HG03159 (cell line): ENCODE results near the gene SEC14L1.
"Not testable (repeated sequence)": the region's sequence is repeated elsewhere in the genome, so short reads cannot be mapped to it uniquely, and the experiment has no call there.

ENCODE experiments used
- ATAC-seq: cut with Tn5 transposase; IDR thresholded peaks from one replicate; pipeline ENCODE4 v1.9.1; 2021; ENCODE audit warnings: mild to moderate bottlenecking, moderate library complexity; ENCODE audit not compliant: unreplicated experiment

Gene SEC14L1

DNA sequence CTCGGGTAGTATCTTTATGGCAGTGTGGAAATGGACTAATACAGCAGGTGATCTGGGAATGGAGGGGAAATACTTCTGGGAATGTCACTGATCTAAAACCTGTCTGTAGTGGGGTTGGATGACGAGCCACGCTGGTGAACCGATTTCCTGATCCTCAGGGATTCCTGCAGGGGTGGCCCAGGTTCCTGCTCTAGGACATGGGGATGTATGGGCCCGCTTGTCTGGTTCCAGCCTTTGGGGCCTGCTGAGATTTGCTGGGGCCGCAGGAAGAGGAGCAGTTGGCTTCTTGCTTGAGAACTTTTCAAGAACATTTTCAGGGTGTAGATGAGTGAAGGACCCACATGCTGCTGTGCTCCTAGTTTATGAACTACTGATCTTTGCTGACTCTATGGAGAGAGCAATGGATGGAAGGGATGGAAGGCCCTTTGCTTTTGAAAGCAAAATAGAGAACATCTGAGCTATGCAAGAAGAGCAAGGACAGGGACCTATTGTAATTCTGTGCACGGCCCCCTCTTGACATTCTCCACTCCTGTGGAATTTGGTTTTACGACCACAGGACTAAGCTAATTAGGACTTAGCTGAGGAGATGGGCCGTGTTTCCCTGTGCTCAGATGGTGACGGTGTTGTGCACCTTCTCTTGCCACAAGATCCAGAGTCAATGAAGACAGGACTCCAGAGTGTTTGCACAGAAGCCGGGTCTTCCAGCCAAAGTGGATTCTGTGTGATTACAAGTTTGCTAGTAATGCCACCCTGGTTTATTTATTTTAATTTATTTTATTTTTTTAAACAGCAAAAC is 90.5 kb downstream of the SEC14L1 start:
- no peak for ATAC-seq

DNA sequence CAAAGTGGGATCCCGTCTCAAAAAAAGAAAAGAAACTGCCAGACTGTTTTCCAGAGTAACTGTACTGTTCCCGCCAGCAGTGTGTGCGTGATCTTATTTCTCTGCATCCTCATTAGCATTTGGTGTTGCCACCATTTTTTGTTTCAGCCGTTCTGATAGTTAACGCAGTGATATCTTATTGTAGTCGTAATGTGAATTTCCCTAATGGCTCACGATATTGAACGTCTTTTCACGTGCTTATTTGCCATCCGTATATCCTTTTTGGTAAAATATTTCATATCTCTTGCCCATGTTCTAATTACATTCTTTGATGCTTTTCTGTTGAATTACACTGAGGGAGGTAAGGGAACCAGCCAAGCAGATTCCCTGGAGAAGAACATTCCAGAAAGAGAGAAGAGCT is 92.4 kb downstream of the SEC14L1 start:
- ATAC-seq, result no peak

DNA sequence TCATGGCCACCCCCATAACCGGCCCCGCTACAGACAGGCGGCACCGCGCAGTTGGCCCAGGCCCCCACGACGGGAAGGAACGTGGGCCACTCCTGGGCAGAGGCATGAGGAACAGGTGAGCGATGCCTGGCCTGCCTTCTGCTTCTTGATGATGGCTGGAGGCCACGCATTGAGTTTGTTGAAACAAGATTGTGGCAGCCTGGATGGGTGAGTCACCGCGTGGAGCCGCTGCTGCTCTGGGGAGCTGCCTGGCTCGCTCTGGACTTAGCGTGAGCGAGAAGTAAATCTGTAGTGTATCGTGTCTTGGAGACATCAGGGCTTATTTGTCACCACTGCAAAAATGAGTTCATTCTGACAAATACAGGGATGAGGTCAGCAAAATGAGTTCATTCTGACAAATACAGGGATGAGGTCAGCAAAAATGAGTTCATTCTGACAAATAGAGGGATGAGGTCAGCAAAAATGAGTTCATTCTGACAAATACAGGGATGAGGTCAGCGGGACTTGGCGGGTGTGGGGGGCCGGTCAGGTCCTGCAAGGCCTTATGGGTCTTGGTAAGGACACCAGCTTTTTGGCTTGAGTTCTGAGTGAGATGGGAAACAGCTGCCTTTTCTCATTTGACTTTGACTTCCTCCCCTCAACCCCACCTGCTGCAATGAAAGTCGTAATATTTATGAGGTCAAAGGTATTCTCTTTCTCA is 93.0 kb downstream of the SEC14L1 start:
- ATAC-seq, result peak; percentile 53

GRCh38 chr17:77234695-77235094 is 93.9 kb downstream of the SEC14L1 start:
- no peak for ATAC-seq

- ATAC-seq, result no peak
These were observed 94.7 kb downstream of the SEC14L1 start for GRCh38 chr17:77235370-77235941.

DNA sequence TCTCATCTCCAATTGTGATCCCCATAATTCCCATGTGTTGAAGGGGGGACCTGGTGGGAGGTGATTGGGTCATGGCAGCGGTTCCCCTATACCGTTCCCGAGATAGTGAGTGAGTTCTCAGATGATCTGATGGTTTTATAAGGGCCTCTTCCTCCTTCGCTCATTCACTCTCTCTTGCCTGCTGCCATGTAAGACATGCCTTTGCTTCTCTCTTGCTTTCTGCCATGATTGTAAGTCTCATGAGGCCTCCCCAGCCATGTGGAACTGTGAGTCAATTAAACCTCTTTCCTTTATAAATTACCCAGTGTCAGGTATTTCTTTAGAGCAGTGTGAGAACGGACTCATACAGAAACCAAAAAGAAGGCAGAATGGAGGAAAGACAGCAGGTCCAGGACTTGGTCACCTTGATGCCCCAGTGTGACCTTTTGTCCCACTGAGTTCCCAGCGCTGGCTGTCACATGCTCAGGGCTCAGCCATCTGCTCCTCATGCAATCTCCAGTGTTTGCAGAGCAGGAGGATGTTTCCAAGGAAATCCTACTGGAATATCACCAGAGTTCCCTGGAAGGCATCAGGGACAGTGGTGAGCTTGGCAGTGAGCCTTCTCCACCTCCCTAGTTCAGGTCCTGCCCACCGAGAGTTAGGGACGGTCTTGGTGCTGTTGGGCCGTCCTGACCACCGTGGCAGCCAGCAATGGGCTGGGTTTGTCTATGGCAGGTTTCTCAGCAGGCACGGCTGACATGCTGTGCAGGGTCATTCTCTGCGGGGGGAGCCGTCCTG is 96.7 kb downstream of the SEC14L1 start:
- no peak for ATAC-seq

GRCh38 chr17:77240976-77241375 is 100.2 kb downstream of the SEC14L1 start:
- no peak for ATAC-seq

DNA sequence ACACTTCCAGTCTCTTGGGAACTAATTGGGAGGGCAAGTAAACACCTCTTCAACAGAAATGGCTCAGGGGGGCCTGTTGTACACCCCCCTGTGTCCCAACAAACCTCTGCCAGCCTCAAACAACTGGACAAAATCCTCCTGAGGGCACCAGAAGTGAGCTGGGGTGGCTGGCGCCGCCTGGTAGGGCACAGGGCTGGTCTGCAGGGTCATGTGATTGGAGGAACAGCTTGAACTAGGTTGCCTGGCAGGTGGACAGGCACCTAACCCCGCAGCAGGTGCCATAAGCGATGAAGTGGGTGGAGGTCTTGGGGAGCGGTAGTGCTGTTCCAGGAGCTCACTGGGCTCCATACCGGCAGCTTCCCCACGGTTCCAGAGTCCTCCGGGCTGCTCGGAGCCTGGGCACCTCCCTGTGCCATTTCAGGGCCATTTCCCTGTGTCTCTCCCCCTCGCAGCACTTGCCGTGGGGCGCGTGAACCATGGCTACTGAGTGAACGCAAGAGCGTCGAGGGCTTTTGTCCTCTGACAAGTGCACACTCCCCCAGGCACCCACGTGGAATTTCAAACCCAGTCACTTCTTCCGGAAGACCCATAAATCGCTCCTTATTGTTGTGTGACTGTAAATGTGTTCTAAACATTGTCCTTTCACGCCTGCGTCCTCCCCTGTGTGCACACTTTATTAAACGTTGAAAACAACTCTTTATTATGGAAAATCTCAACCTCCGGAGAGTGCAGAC is 101.5 kb downstream of the SEC14L1 start:
- ATAC-seq, result no peak

DNA sequence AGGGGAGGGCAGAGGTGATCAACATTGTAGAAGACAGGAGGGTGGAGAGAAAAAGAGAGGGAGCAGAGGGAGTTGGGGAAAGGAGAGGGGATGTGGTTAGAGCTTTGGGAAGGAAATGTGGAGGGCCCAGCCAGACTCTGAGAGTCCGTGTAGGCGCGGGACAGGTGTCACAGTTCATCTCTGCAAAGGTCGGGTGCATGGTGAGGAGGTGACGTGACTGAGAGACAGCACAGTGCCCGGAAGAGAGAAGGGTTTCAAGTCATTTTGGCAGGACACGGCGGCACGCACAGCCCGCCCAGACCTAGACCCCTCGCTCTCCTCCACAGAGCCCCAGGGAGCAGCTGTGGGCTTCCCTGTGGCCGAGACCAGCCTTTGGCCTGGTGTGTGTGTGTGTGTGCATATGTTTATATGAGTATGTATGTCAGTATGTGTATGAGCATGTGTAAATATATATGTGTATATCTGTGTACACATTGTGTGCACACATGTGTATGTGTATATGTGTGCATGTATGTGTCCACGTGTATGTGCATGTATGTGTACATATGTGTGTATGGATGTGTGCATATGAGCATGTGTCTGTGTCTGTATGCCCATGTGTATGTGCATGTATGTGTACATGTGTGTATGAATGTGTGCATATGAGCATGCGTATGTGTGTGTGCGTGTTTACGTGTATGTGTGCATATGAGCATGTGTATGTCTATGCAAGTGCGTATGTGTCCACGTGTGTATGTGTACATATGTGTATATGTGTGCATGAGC is 104.6 kb downstream of the SEC14L1 start:
- ATAC-seq, result no peak

- no peak for ATAC-seq
These were observed 105.6 kb downstream of the SEC14L1 start for GRCh38 chr17:77246110-77247047.

DNA sequence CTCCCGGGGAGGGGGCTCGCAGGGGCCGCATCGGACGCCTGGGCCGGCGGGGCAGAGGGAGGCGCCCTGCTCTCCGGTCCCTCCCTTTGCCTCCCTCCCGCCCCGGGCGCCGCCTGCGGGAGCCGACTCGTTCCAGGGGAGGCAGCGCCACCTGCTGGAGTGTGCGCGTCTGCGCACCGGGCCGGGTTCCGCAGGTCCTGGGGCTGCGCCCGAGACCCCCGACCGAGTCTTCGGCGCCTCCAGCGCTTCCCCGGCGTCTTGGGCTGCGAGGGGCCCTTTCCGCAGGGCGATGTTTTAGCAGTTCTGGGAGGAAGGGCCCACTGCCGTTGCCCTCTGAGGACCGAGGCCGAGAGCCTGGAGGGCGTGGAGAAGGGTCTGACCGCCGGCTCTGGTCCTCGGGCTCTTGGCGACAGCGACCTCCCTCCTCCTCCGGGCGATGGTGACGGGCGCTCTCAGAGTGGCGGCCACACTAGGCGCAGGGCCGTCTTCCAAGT is 106.3 kb downstream of the SEC14L1 start:
- peak; percentile 63 for ATAC-seq

GRCh38 chr17:77247609-77248008 is 106.8 kb downstream of the SEC14L1 start:
- ATAC-seq, result no peak

DNA sequence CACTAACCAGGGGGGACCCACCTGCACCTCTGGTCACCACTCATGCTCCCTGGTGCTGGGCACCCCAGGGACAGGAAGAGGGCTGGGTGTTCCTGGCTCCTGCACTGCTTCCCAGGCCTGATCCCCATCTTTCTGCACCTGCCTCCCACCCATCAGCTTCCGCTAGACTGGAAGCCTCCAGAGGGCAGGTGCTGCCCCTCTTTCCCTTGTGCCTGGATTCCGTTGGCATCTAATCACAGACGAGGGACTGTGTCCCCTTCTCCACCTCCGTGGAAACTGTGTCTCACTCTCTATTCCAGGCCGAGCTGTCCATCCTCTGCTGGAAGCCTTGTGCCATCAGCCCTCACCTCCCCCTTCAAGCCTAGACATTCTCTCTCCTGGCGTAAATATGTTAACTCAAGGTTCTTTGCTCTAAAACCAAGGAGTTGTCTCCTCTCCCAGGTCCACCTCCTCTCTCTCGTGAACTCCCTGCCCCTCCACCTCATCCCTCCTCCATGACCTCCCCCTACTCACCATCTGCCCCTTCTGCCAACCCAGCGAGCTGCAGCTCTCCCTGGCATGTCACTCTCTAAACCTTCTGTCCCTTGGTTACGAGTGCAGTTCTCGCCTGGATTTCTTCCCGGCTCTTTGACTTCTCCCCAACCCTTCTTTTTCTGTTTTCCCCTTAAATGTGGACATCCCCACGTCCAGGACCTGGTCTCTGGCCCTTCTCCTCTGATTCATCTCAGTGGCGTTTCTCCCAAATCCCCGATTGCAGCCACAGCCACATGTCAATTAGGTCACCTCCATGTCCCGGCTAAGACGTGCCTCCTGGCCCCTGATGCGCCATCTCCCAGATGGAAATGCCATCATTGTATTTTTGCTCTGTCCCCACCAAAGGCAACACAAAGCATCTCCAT is 107.7 kb downstream of the SEC14L1 start:
- no peak for ATAC-seq

DNA sequence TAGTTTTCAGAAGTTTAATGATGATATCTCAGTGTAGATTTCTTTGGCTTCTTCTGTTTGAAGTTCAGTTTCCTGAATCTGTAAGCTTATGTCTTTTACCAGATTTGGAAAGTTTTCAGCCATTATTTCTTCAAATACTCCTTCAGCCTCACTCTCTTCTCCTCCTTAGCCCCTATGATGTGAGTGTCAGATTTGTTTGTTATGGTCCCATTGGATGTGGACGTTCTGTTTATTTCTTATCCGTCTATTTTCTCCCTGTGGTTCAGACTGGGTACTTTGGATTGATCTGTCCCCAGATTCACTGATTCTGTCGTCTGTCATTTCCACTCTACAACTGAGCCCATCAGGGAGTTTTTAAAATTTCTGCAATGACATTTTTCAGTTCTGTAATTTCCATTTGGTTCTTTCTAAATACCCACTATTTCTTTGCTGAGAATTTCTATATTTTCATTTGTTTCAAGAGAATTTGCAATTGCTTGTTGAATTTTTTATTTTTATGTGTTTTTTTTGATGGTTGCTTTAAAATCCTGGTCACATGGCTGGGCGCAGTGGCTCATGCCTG is 110.9 kb downstream of the SEC14L1 start:
- no peak for ATAC-seq

GRCh38 chr17:77252306-77252705 is 111.5 kb downstream of the SEC14L1 start:
- not testable (repeated sequence) for ATAC-seq

GRCh38 chr17:77253611-77254051 is 112.9 kb downstream of the SEC14L1 start:
- no peak for ATAC-seq
